HEK293 (cell line): ENCODE measurements around the gene CAPZB.

ENCODE experiments used
- CTCF ChIA-PET: fragments of 350-600 bp; formaldehyde crosslinking; extraction: SDS; loops from one replicate; lab custom pipeline; 2021; ENCODE audit warnings: antibody characterized with exemption; lab: Yijun Ruan, JAX
- POLR2A ChIA-PET: fragments of 300-600 bp; formaldehyde crosslinking; extraction: SDS; loops from one replicate; lab custom pipeline; 2020; ENCODE audit warnings: antibody characterized with exemption, inconsistent platforms; lab: Yijun Ruan, JAX
- H3K27ac ChIP-seq: fragments of 200-500 bp; sonication (Bioruptor generic); 2 replicates; pipeline ENCODE4 v1.5.1; 2014; ENCODE audit warnings: low read depth, low read length, control low read depth, inconsistent platforms; ENCODE audit errors: extremely low read depth
- H3K36me3 ChIP-seq, 2 experiments: fragments of 200-500 bp in 1 of 2; sonication (Bioruptor generic) in 1 of 2; 1 replicate in 1 of 2; 2 replicates in 1 of 2; pipeline ENCODE4 v1.5.1; 2014 to 2017; ENCODE audit warnings: inconsistent platforms in 2 of 2, low read length in 2 of 2; ENCODE audit not compliant: control insufficient read depth in 2 of 2, insufficient read depth in 1 of 2
- H3K4me1 ChIP-seq: fragments of 200-500 bp; sonication (Bioruptor generic); 2 replicates; pipeline ENCODE4 v1.5.1; 2014; ENCODE audit warnings: mild to moderate bottlenecking, low read length, inconsistent platforms; ENCODE audit not compliant: control insufficient read depth, insufficient read depth
- H3K4me3 ChIP-seq: 2 replicates; pipeline ENCODE4 v1.5.1; 2011; ENCODE audit warnings: low read depth, mild to moderate bottlenecking, control low read depth, low read length, moderate library complexity
- H3K9me3 ChIP-seq: fragments of 200-500 bp; sonication (Bioruptor generic); 2 replicates; pipeline ENCODE4 v1.5.1; 2014; ENCODE audit warnings: low read depth, low read length, inconsistent platforms; ENCODE audit not compliant: control insufficient read depth, insufficient read depth
- KLF16 ChIP-seq: fragments of 450-650 bp; formaldehyde crosslinking; IDR thresholded peaks from 2 replicates; pipeline ENCODE4 v1.5.1; 2017; ENCODE audit warnings: missing biosample characterization, missing genetic modification characterization
- TCF7L2 ChIP-seq: IDR thresholded peaks from 2 replicates; pipeline ENCODE4 v1.6.1; 2011; ENCODE audit warnings: low read depth, mild to moderate bottlenecking, inconsistent platforms, low read length, moderate library complexity, borderline replicate concordance
- ZBTB21 ChIP-seq: fragments of 450-650 bp; formaldehyde crosslinking; IDR thresholded peaks from 2 replicates; pipeline ENCODE4 v1.5.1; 2017; ENCODE audit warnings: missing biosample characterization, missing genetic modification characterization
- ZBTB8A ChIP-seq: fragments of 450-650 bp; formaldehyde crosslinking; IDR thresholded peaks from 2 replicates; pipeline ENCODE4 v1.5.1; 2016; ENCODE audit warnings: missing biosample characterization, missing genetic modification characterization
- ZFHX2 ChIP-seq: fragments of 450-650 bp; formaldehyde crosslinking; conservative IDR thresholded peaks from 2 replicates; pipeline ENCODE4 v1.5.1; 2016; ENCODE audit warnings: missing biosample characterization, missing genetic modification characterization
- ZNF133 ChIP-seq: fragments of 450-650 bp; formaldehyde crosslinking; IDR thresholded peaks from 2 replicates; pipeline ENCODE4 v1.5.1; 2016; ENCODE audit warnings: missing biosample characterization, missing genetic modification characterization
- ZNF155 ChIP-seq: fragments of 450-650 bp; formaldehyde crosslinking; IDR thresholded peaks from 2 replicates; pipeline ENCODE4 v1.5.1; 2016; ENCODE audit warnings: missing biosample characterization, missing genetic modification characterization
- ZNF16 ChIP-seq: fragments of 450-650 bp; formaldehyde crosslinking; IDR thresholded peaks from 2 replicates; pipeline ENCODE4 v1.5.1; 2016; ENCODE audit warnings: low read depth, missing biosample characterization, missing genetic modification characterization
- ZNF175 ChIP-seq: fragments of 450-650 bp; formaldehyde crosslinking; IDR thresholded peaks from 2 replicates; pipeline ENCODE4 v1.5.1; 2016; ENCODE audit warnings: missing biosample characterization, missing genetic modification characterization
- ZNF248 ChIP-seq: fragments of 450-650 bp; formaldehyde crosslinking; IDR thresholded peaks from 2 replicates; pipeline ENCODE4 v1.5.1; 2017; ENCODE audit warnings: missing biosample characterization, missing genetic modification characterization
- ZNF266 ChIP-seq: fragments of 450-650 bp; formaldehyde crosslinking; IDR thresholded peaks from 2 replicates; pipeline ENCODE4 v1.5.1; 2016; ENCODE audit warnings: missing biosample characterization, missing genetic modification characterization, low read depth
- ZNF280D ChIP-seq: fragments of 450-650 bp; formaldehyde crosslinking; IDR thresholded peaks from 2 replicates; pipeline ENCODE4 v1.5.1; 2016; ENCODE audit warnings: missing biosample characterization, missing genetic modification characterization
- ZNF335 ChIP-seq: fragments of 450-650 bp; formaldehyde crosslinking; conservative IDR thresholded peaks from 2 replicates; pipeline ENCODE4 v1.5.1; 2016; ENCODE audit warnings: missing biosample characterization, missing genetic modification characterization
- ZNF362 ChIP-seq: fragments of 450-650 bp; formaldehyde crosslinking; IDR thresholded peaks from 2 replicates; pipeline ENCODE4 v1.5.1; 2016; ENCODE audit warnings: missing biosample characterization, missing genetic modification characterization
- ZNF426 ChIP-seq: fragments of 450-650 bp; formaldehyde crosslinking; IDR thresholded peaks from 2 replicates; pipeline ENCODE4 v1.5.1; 2017; ENCODE audit warnings: missing biosample characterization, missing genetic modification characterization, mild to moderate bottlenecking, inconsistent platforms, moderate library complexity
- ZNF433 ChIP-seq: fragments of 450-650 bp; formaldehyde crosslinking; IDR thresholded peaks from 2 replicates; pipeline ENCODE4 v1.5.1; 2016; ENCODE audit warnings: missing biosample characterization, missing genetic modification characterization, low read depth
- ZNF596 ChIP-seq: fragments of 450-650 bp; IDR thresholded peaks from 2 replicates; pipeline ENCODE4 v1.5.0; 2018; ENCODE audit warnings: missing biosample characterization, mild to moderate bottlenecking, missing genetic modification characterization, moderate library complexity
- ZNF747 ChIP-seq: fragments of 450-650 bp; formaldehyde crosslinking; IDR thresholded peaks from 2 replicates; pipeline ENCODE4 v1.5.1; 2016; ENCODE audit warnings: missing biosample characterization, missing genetic modification characterization
- TF ChIP-seq, protein P1 (sequence below): fragments of 450-650 bp; formaldehyde crosslinking; conservative IDR thresholded peaks from 2 replicates; pipeline ENCODE4 v1.5.1; 2016; ENCODE audit warnings: low read depth, missing biosample characterization, missing genetic modification characterization

CAPZB gene

GRCh38 chr1:19368964-19369363 lies 116.4 kb downstream of the CAPZB start (continued):
- TF ChIP-seq ZNF155 (tag by site-specific recombination) (no peak), TCF7L2 (no peak)

DNA sequence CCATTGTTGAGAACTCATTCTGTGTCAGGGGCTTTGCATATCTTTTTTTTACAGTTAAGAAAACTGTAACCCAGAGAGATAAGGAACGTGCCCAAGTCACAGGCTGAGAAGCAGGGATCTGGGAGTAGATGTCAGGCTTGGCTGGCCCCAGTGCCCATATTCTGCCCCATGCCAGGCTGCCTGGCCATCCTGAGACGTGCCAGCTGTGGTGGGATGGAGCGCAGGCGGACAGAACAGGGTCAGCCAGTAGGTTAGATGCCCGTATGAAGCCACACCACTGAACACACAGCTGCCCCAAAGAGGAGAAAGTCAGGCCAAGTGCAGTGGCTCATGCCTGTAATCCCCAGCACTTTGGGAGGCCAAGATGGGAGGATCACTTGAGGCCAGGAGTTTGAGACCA lies 117.3 kb downstream of the CAPZB start:
- H3K36me3 ChIP-seq = peaks cover 4 to 32% of the 10 kb centered on the region in 2 experiments; a peak in 2 of 3 replicates
- no peaks in the 10 kb centered on the region for H3K9me3 ChIP-seq
- no peaks in the 10 kb centered on the region for H3K4me1 ChIP-seq
- H3K4me3 ChIP-seq = no peak overlapping the region
- H3K27ac ChIP-seq = no peak overlapping the region
- ChIA-PET POLR2A (no interaction called here), CTCF (interaction anchor here (1.1 kb wide), 1 partner anchor 294 kb away, joined by 3 read pairs; no protein-coding TSS in a partner anchor)
- TF ChIP-seq ZNF133 (tag by site-specific recombination) = no peak
- TF ChIP-seq, protein P1, sequence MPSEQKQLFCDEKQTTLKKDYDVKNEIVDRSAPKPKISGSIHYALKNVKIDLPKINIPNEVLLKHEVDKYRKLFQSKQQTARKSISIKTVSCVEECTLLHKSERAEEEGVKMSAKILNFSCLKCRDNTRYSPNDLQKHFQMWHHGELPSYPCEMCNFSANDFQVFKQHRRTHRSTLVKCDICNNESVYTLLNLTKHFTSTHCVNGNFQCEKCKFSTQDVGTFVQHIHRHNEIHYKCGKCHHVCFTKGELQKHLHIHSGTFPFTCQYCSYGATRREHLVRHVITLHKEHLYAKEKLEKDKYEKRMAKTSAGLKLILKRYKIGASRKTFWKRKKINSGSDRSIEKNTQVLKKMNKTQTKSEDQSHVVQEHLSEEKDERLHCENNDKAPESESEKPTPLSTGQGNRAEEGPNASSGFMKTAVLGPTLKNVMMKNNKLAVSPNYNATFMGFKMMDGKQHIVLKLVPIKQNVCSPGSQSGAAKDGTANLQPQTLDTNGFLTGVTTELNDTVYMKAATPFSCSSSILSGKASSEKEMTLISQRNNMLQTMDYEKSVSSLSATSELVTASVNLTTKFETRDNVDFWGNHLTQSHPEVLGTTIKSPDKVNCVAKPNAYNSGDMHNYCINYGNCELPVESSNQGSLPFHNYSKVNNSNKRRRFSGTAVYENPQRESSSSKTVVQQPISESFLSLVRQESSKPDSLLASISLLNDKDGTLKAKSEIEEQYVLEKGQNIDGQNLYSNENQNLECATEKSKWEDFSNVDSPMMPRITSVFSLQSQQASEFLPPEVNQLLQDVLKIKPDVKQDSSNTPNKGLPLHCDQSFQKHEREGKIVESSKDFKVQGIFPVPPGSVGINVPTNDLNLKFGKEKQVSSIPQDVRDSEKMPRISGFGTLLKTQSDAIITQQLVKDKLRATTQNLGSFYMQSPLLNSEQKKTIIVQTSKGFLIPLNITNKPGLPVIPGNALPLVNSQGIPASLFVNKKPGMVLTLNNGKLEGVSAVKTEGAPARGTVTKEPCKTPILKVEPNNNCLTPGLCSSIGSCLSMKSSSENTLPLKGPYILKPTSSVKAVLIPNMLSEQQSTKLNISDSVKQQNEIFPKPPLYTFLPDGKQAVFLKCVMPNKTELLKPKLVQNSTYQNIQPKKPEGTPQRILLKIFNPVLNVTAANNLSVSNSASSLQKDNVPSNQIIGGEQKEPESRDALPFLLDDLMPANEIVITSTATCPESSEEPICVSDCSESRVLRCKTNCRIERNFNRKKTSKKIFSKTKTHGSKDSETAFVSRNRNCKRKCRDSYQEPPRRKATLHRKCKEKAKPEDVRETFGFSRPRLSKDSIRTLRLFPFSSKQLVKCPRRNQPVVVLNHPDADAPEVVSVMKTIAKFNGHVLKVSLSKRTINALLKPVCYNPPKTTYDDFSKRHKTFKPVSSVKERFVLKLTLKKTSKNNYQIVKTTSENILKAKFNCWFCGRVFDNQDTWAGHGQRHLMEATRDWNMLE (tag by site-specific recombination) = no peak
- no peak for TF ChIP-seq ZFHX2 (tag by site-specific recombination)
- TF ChIP-seq ZBTB21 (tag by site-specific recombination) = no peak
- TF ChIP-seq ZNF362 (tag by site-specific recombination) = no peak
- TF ChIP-seq ZNF266 = no peak

DNA sequence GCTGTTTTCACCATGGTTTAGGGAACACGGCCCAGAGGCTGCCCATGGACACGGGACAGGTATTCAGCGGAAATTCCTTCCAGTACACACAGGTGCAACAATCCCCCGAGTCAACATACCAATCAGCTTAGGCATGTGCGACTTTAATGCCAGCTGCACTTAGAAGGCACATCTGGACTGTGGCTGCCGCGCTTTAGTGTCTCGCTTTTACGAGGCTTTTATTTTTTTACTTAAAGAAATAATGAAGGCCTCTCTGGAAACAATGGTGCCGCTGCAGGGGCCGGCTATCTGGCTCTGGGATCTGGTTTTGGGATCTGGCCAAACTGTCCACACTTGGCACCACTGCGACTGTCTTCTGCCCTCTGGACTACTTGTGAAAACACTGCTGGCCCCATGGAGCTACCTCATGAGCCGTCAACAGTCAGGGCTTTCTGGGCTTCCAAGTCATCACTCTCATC lies 117.7 kb downstream of the CAPZB start:
- H3K4me3 ChIP-seq = no peak overlapping the region
- no peaks in the 10 kb centered on the region for H3K9me3 ChIP-seq
- ChIA-PET CTCF (interaction anchor here (1.1 kb wide), 1 partner anchor 294 kb away, joined by 3 read pairs; no protein-coding TSS in a partner anchor), POLR2A (no interaction called here)
- H3K27ac ChIP-seq = no peak overlapping the region
- no peaks in the 10 kb centered on the region for H3K4me1 ChIP-seq
- H3K36me3 ChIP-seq = peaks cover 4 to 29% of the 10 kb centered on the region in 2 experiments; a peak in 2 of 3 replicates
- TF ChIP-seq KLF16 (tag by site-specific recombination) = no peak
- TF ChIP-seq, protein P1 (tag by site-specific recombination) = no peak
- no peak for TF ChIP-seq ZNF747
- no peak for TF ChIP-seq ZNF248
- TF ChIP-seq ZNF175 (tag by site-specific recombination) = no peak
- TF ChIP-seq ZNF426 = no peak
- TF ChIP-seq ZNF433 = no peak
- TF ChIP-seq ZNF335 (tag by site-specific recombination) = no peak
- TF ChIP-seq ZNF596 (tag by site-specific recombination) = no peak
- no peak for TF ChIP-seq ZNF280D (tag by site-specific recombination)
- no peak for TF ChIP-seq ZBTB8A (tag by site-specific recombination)
- TF ChIP-seq ZNF16 = no peak
